GM12878 (cell line): ENCODE measurements around the gene PITPNB. TPM values are rescaled to one million over a fixed set of nuclear protein-coding genes. Genes with fewer than 3 reads are reported as not detected.

ENCODE experiments used
- ATAC-seq: fragments of 200-7000 bp; cut with Tn5 transposase; 3 replicates; pipeline ENCODE4 v1.9.1; 2020; ENCODE audit warnings: mild to moderate bottlenecking, moderate library complexity
- BruUV-seq: library from RNA; stranded (reverse); fragments of 400-500 nt; replicated peaks from 2 replicates; lab custom pipeline; 2021; lab: Mats Ljungman, UMichigan
- CTCF ChIA-PET: fragments of 300-600 bp; sonication (Branson Sonifier 250); formaldehyde crosslinking; extraction: SDS; loops from one replicate; lab custom pipeline; 2021; ENCODE audit warnings: inconsistent platforms; lab: Yijun Ruan, JAX
- POLR2A ChIA-PET: fragments of 350-600 bp; formaldehyde crosslinking; extraction: SDS; loops from one replicate; lab custom pipeline; 2021; ENCODE audit warnings: inconsistent platforms; lab: Charles Lee
- RAD21 ChIA-PET: fragments of 300-600 bp; sonication (Branson Sonifier 250); formaldehyde crosslinking; loops from one replicate; lab custom pipeline; 2023; ENCODE audit warnings: antibody characterized with exemption; ENCODE audit not compliant: unreplicated experiment; lab: Charles Lee
- SMC1A ChIA-PET: fragments of 300-600 bp; sonication (Branson Sonifier 250); formaldehyde crosslinking; loops from one replicate; lab custom pipeline; 2023; ENCODE audit not compliant: unreplicated experiment, uncharacterized antibody; lab: Charles Lee
- DNase-seq: peaks from one replicate; pipeline ENCODE4 v3.0.0-alpha.2; 2011; ENCODE audit warnings: low read depth, low spot score
- FAIRE-seq: peaks from 3 replicates; lab custom pipeline; 2011; peaks lifted over from hg19 to GRCh38; lab: Jason Lieb, UNC
- H2AFZ ChIP-seq: 2 replicates; pipeline ENCODE4 v1.6.0; 2011; ENCODE audit warnings: low read depth, low read length, control low read depth; ENCODE audit not compliant: control insufficient read depth
- H3K27ac ChIP-seq: 2 replicates; pipeline ENCODE4 v1.5.1; 2011; ENCODE audit warnings: control low read depth; ENCODE audit not compliant: control insufficient read depth, insufficient read depth
- H3K27me3 ChIP-seq, 2 experiments: replicated peaks in 1 of 2; 2 replicates each; pipeline versions ENCODE4 v1.6.0 to v1.6.1; 2011; ENCODE audit warnings: low read length in 1 of 2; ENCODE audit not compliant: control insufficient read depth in 2 of 2, insufficient read depth in 2 of 2
- H3K36me3 ChIP-seq, 2 experiments: 2 replicates each; pipeline ENCODE4 v1.5.1; 2011; ENCODE audit warnings: low read length in 1 of 2; ENCODE audit not compliant: control insufficient read depth in 2 of 2, insufficient read depth in 2 of 2
- H3K4me1 ChIP-seq: 2 replicates; pipeline ENCODE4 v1.6.1; 2011; ENCODE audit warnings: mild to moderate bottlenecking, low read length, moderate library complexity, mixed read lengths; ENCODE audit not compliant: control insufficient read depth, insufficient read depth
- H3K4me2 ChIP-seq: 2 replicates; pipeline ENCODE4 v1.6.0; 2011; ENCODE audit warnings: control low read depth; ENCODE audit not compliant: control insufficient read depth, insufficient read depth
- H3K4me3 ChIP-seq: fragments of 200-600 bp; sonication (generic); 2 replicates; pipeline ENCODE4 v1.5.1; 2016
- H3K79me2 ChIP-seq: 2 replicates; pipeline ENCODE4 v1.6.0; 2011; ENCODE audit warnings: low read length; ENCODE audit not compliant: control insufficient read depth, insufficient read depth
- H3K9ac ChIP-seq: 2 replicates; pipeline ENCODE4 v1.8.0; 2011; ENCODE audit warnings: low read length, control low read depth, mixed read lengths; ENCODE audit not compliant: control insufficient read depth, insufficient read depth
- H3K9me3 ChIP-seq: replicated peaks from 3 replicates; pipeline ENCODE4 v1.5.1; 2011; ENCODE audit warnings: mild to moderate bottlenecking, low read length; ENCODE audit not compliant: control insufficient read depth, insufficient read depth
- H4K20me1 ChIP-seq: 2 replicates; pipeline ENCODE4 v1.6.0; 2011; ENCODE audit not compliant: control insufficient read depth, insufficient read depth
- BHLHE40 ChIP-seq, 2 experiments: fragments of 450-650 bp in 1 of 2; IDR thresholded peaks; 2 replicates each; pipeline ENCODE4 v1.6.1; 2011 to 2017; ENCODE audit warnings: low read depth in 2 of 2, borderline replicate concordance in 1 of 2, improper control_type of control experiment in 1 of 2, low read length in 1 of 2, mild to moderate bottlenecking in 1 of 2
- CREB1 ChIP-seq: IDR thresholded peaks from 2 replicates; pipeline ENCODE4 v1.6.1; 2012; ENCODE audit warnings: low read depth, mild to moderate bottlenecking, inconsistent platforms
- ETV6 ChIP-seq, 2 experiments: fragments of 450-650 bp in 1 of 2; IDR thresholded peaks in 1 of 2; conservative IDR thresholded peaks in 1 of 2; 2 replicates each; pipeline ENCODE4 v1.6.1; 2014; ENCODE audit warnings: antibody characterized with exemption in 1 of 2, borderline replicate concordance in 1 of 2, low read depth in 1 of 2, mild to moderate bottlenecking in 1 of 2, moderate library complexity in 1 of 2
- HDAC2 ChIP-seq: fragments of 200-600 bp; sonication (generic); IDR thresholded peaks from 2 replicates; pipeline ENCODE4 v1.6.1; 2017
- JUND ChIP-seq: IDR thresholded peaks from 2 replicates; pipeline ENCODE4 v1.6.1; 2012; ENCODE audit warnings: low read depth, mild to moderate bottlenecking, low read length, improper control_type of control experiment, moderate library complexity
- MEF2B ChIP-seq: fragments of 450-650 bp; IDR thresholded peaks from 2 replicates; pipeline ENCODE4 v1.6.1; 2018; ENCODE audit warnings: mild to moderate bottlenecking, moderate library complexity; ENCODE audit not compliant: partially characterized antibody, poor library complexity, severe bottlenecking
- MLLT1 ChIP-seq: fragments of 450-650 bp; IDR thresholded peaks from 2 replicates; pipeline ENCODE4 v1.6.1; 2016; ENCODE audit warnings: mild to moderate bottlenecking
- NRF1 ChIP-seq: conservative IDR thresholded peaks from 2 replicates; pipeline ENCODE4 v1.6.1; 2011; ENCODE audit warnings: mild to moderate bottlenecking, low read depth, low read length, improper control_type of control experiment
- POLR2A ChIP-seq: IDR thresholded peaks from 2 replicates; pipeline ENCODE4 v1.6.1; 2011; ENCODE audit warnings: low read depth, mild to moderate bottlenecking, low read length
- POU2F2 ChIP-seq: IDR thresholded peaks from 3 replicates; pipeline ENCODE4 v1.6.1; 2011; ENCODE audit warnings: low read depth, mild to moderate bottlenecking, low read length, borderline replicate concordance
- RB1 ChIP-seq: fragments of 450-650 bp; formaldehyde crosslinking; IDR thresholded peaks from 2 replicates; pipeline ENCODE4 v1.6.1; 2017; ENCODE audit warnings: mild to moderate bottlenecking, borderline replicate concordance
- REST ChIP-seq: IDR thresholded peaks from 2 replicates; pipeline ENCODE4 v1.6.1; 2012; ENCODE audit warnings: mild to moderate bottlenecking, low read depth, low read length
- TARDBP ChIP-seq: IDR thresholded peaks from 2 replicates; pipeline ENCODE4 v1.6.1; 2016; ENCODE audit warnings: borderline replicate concordance
- TCF7 ChIP-seq: IDR thresholded peaks from 2 replicates; pipeline ENCODE4 v1.6.1; 2014; ENCODE audit warnings: antibody characterized with exemption, borderline replicate concordance
- ZBTB4 ChIP-seq: fragments of 450-650 bp; formaldehyde crosslinking; IDR thresholded peaks from 2 replicates; pipeline ENCODE4 v1.4.0; 2022; ENCODE audit warnings: mild to moderate bottlenecking, moderate library complexity
- WGBS: methylation state at CpG from one replicate; pipeline ENCODE4 v1.1.6; 2016; ENCODE audit warnings: low lambda C conversion rate; ENCODE audit not compliant: insufficient replicate concordance, insufficient coverage; ENCODE audit errors: missing lambda C conversion rate; 5-methylcytosine and 5-hydroxymethylcytosine counted together
- in situ Hi-C: fragments of 300-500 bp; cut with MboI; formaldehyde crosslinking; loops from 9 replicates; pipeline ENCODE4 v1.14.3; 2018; ENCODE audit warnings: mixed read lengths
- intact Hi-C: fragments of 100-400 bp; cut with micrococcal nuclease; formaldehyde crosslinking; loops from one replicate; pipeline ENCODE4 v1.14.2; 2022; ENCODE audit not compliant: unreplicated experiment
- polyA plus RNA-seq, 11 experiments: library from polyadenylated mRNA; depleted of rRNA in 4 of 11; unstranded in 6 of 11; stranded (reverse) in 5 of 11; fragments of >200 nt; fragmentation: Nextera tagmentation in 4 of 11; fragmentation: Illumina TruSeq in 1 of 11; extraction: Ambion mirVana in 4 of 11; extraction: Trizol in 1 of 11; gene quantifications; 1 replicate in 1 of 11; 2 replicates in 10 of 11; pipeline versions ENCODE4 v1.2.1 to v1.2.3, GENCODE V29; 2011 to 2016; ENCODE audit warnings: inconsistent platforms in 2 of 11, missing spikeins in 2 of 11, low read depth in 1 of 11
- total RNA-seq, 4 experiments: library from RNA; depleted of rRNA in 3 of 4; stranded (reverse); fragments of >200 nt in 3 of 4; fragmentation: Illumina TruSeq in 1 of 4; extraction: Trizol in 1 of 4; gene quantifications; 2 replicates each; pipeline versions ENCODE4 v1.2.1 to v1.2.3, GENCODE V29; 2013 to 2021

PITPNB gene
- total and polyA plus RNA-seq, 10 of the 15 experiments (the other 5 are each of a cell fraction or from before 2014, with no cell fraction given) = 19.7 to 116 (median 64.9) TPM

- no peak for ATAC-seq
- in situ Hi-C loops = no loop called here
- TF ChIP-seq ETV6 (conservative IDR thresholded peaks at IDR 0.05 in 1 of 2, IDR thresholded peaks at IDR 0.05 in 1 of 2; ENCODE audit: borderline replicate concordance in 1 of 2, low read depth in 1 of 2) = no peak
- TF ChIP-seq CREB1 = no peak
- TF ChIP-seq BHLHE40 (IDR thresholded peaks at IDR 0.05; ENCODE audit: borderline replicate concordance in 1 of 2, low read depth in 2 of 2, low read length in 1 of 2) = no peak
- TF ChIP-seq ZBTB4 = no peak
- no peak for TF ChIP-seq MLLT1
- TF ChIP-seq JUND = no peak
- no peak for TF ChIP-seq RB1
- TF ChIP-seq NRF1 = no peak
- TF ChIP-seq MEF2B = no peak
- TF ChIP-seq TCF7 = no peak
- no peak for TF ChIP-seq REST
- no peak for TF ChIP-seq POU2F2
- no peak for TF ChIP-seq POLR2A
- no peak for TF ChIP-seq TARDBP
- TF ChIP-seq HDAC2 = no peak
These were observed 97.9 kb downstream of the PITPNB start for GRCh38 chr22:27820896-27821866.

More at GRCh38 chr22:27820896-27821866, 97.9 kb downstream of the PITPNB start:
- ChIA-PET RAD21 (no interaction called here), POLR2A (no interaction called here), SMC1A (no interaction called here), CTCF (no interaction called here)
- Histone ChIP-seq H3K4me2 (no peak overlapping the region), H3K9ac (no peak overlapping the region), H3K27ac (no peak overlapping the region), H4K20me1 (no peaks in the 10 kb centered on the region), H3K4me1 (no peaks in the 10 kb centered on the region), H3K27me3 (no peaks in the 10 kb centered on the region), H3K9me3 (no peaks in the 10 kb centered on the region), H2AFZ (no peak overlapping the region), H3K4me3 (no peak overlapping the region), H3K36me3 (no peaks in the 10 kb centered on the region), H3K79me2 (no peaks in the 10 kb centered on the region)
- intact Hi-C loops = no loop called here
- DNase-seq (no peak), FAIRE-seq (no peak)
- no TSS peak for BruUV-seq
- 67% methylated on average over 22 of the region's 22 CpGs for WGBS
